Endodermal cell (in vitro differentiated cells): Measurements from ENCODE around the gene LRMDA. TPM values are rescaled to one million over a fixed set of nuclear protein-coding genes. Genes with fewer than 3 reads are reported as not detected.

Experiments
- DNase-seq: peaks from one replicate; pipeline ENCODE4 v3.0.0-alpha.2; 2017
- H3K27ac ChIP-seq: 2 replicates; pipeline ENCODE4 v1.5.1; 2013; ENCODE audit warnings: mild to moderate bottlenecking, low read depth, low read length, moderate library complexity
- H3K27me3 ChIP-seq: 2 replicates; pipeline ENCODE4 v1.6.1; 2013; ENCODE audit warnings: mild to moderate bottlenecking, low read length, moderate library complexity; ENCODE audit not compliant: insufficient read depth, control insufficient read depth, poor library complexity, severe bottlenecking
- H3K36me3 ChIP-seq: 2 replicates; pipeline ENCODE4 v1.7.0; 2013; ENCODE audit warnings: mild to moderate bottlenecking, low read length, moderate library complexity; ENCODE audit not compliant: control insufficient read depth, insufficient read depth
- H3K4me1 ChIP-seq: one replicate; pipeline ENCODE4 v1.7.0; 2013; ENCODE audit warnings: low read length; ENCODE audit not compliant: control insufficient read depth, insufficient read depth
- H3K4me3 ChIP-seq: 2 replicates; pipeline ENCODE4 v1.5.1; 2013; ENCODE audit warnings: mild to moderate bottlenecking, low read length, moderate library complexity
- H3K9ac ChIP-seq: 2 replicates; pipeline ENCODE4 v1.6.1; 2013; ENCODE audit warnings: mild to moderate bottlenecking, low read length, moderate library complexity; ENCODE audit not compliant: poor library complexity, severe bottlenecking; ENCODE audit errors: extremely low read depth
- H3K9me3 ChIP-seq: 2 replicates; pipeline ENCODE4 v1.6.1; 2013; ENCODE audit warnings: mild to moderate bottlenecking, low read length, moderate library complexity; ENCODE audit not compliant: control insufficient read depth
- H3K27ac Mint-ChIP-seq: 2 replicates; pipeline ENCODE4 v1.8.0; 2020; ENCODE audit warnings: mixed read lengths
- H3K27me3 Mint-ChIP-seq: 2 replicates; pipeline ENCODE4 v1.8.0; 2021; ENCODE audit warnings: mild to moderate bottlenecking, mixed read lengths; ENCODE audit not compliant: insufficient read depth
- H3K36me3 Mint-ChIP-seq: 2 replicates; pipeline ENCODE4 v1.8.0; 2020; ENCODE audit warnings: low read depth, mixed read lengths
- H3K4me1 Mint-ChIP-seq: 2 replicates; pipeline ENCODE4 v1.8.0; 2020; ENCODE audit warnings: mixed read lengths
- H3K4me3 Mint-ChIP-seq: 2 replicates; pipeline ENCODE4 v1.8.0; 2020; ENCODE audit warnings: mild to moderate bottlenecking, moderate library complexity, mixed read lengths
- H3K9me3 Mint-ChIP-seq: 2 replicates; pipeline ENCODE4 v1.8.0; 2020; ENCODE audit warnings: mild to moderate bottlenecking, mixed read lengths
- CTCF ChIP-seq: fragments of 200-600 bp; sonication (generic); conservative IDR thresholded peaks from 2 replicates; pipeline ENCODE4 v1.5.0; 2021; ENCODE audit warnings: antibody characterized with exemption, mild to moderate bottlenecking
- WGBS, 2 experiments: methylation state at CpG; one replicate each; pipeline versions ENCODE4 v1.1.5 to v1.1.7; 2013; ENCODE audit warnings: missing lambda C conversion rate in 2 of 2, mixed read lengths in 1 of 2; ENCODE audit not compliant: insufficient coverage in 1 of 2, insufficient read length in 1 of 2; 5-methylcytosine and 5-hydroxymethylcytosine counted together
- total RNA-seq, 2 donors: library from RNA; stranded (reverse); fragmentation: NEBNext Ultra II Directional in 1 of 2; extraction: Animal tissue kit (Norgen Biotek cat#: 25700) in 1 of 2; gene quantifications; 2 replicates in 1 of 2; 3 replicates in 1 of 2; pipeline ENCODE4 v1.2.1, GENCODE V29; 2021

The LRMDA gene
- total RNA-seq, 2 donors from 2014 or later, result 1.7 to 5.1 TPM

GRCh38 chr10:76558996-76559891 is 1127.8 kb downstream of the LRMDA start:
- Mint-ChIP-seq H3K36me3 (no peaks in the 10 kb centered on the region), H3K27me3 (no peaks in the 10 kb centered on the region), H3K27ac (no peak overlapping the region), H3K4me3 (no peak overlapping the region), H3K9me3 (no peaks in the 10 kb centered on the region), H3K4me1 (peaks cover 11% of the 10 kb centered on the region)
- H3K4me1 ChIP-seq, result no peaks in the 10 kb centered on the region
- no peaks in the 10 kb centered on the region for H3K36me3 ChIP-seq
- H3K27me3 ChIP-seq, result no peaks in the 10 kb centered on the region
- no peak for TF ChIP-seq CTCF
- DNase-seq, result no peak
- H3K27ac ChIP-seq, result no peak overlapping the region
- no peak overlapping the region for H3K4me3 ChIP-seq
- no peak overlapping the region for H3K9ac ChIP-seq
- 96 to 100% methylated on average over 2 to 3 of the region's 3 CpGs for WGBS, 2 experiments
- H3K9me3 ChIP-seq, result no peaks in the 10 kb centered on the region

- no peak overlapping the region for H3K4me3 Mint-ChIP-seq
- TF ChIP-seq CTCF, result no peak
- WGBS, 2 experiments, result 100% methylated on average over 1 of the region's 1 CpG; no CpG with 5 or more reads in 1 of the 2 experiments
Observed at GRCh38 chr10:76559892-76560220, 1128.4 kb downstream of the LRMDA start.

GRCh38 chr10:76560338-76560737 is 1128.9 kb downstream of the LRMDA start:
- H3K4me1 ChIP-seq, result no peaks in the 10 kb centered on the region
- no peak overlapping the region for H3K27ac ChIP-seq
- Mint-ChIP-seq H3K4me1 (peaks cover 11% of the 10 kb centered on the region), H3K4me3 (no peak overlapping the region), H3K27me3 (no peaks in the 10 kb centered on the region), H3K36me3 (no peaks in the 10 kb centered on the region), H3K27ac (no peak overlapping the region), H3K9me3 (no peaks in the 10 kb centered on the region)
- H3K9ac ChIP-seq, result no peak overlapping the region
- no peak for TF ChIP-seq CTCF
- H3K4me3 ChIP-seq, result no peak overlapping the region
- WGBS, 2 experiments, result 92 to 96% methylated on average over 4 to 5 of the region's 5 CpGs
- no peak for DNase-seq
- H3K27me3 ChIP-seq, result no peaks in the 10 kb centered on the region
- no peaks in the 10 kb centered on the region for H3K9me3 ChIP-seq
- no peaks in the 10 kb centered on the region for H3K36me3 ChIP-seq

More at GRCh38 chr10:76559892-76560220, 1128.4 kb downstream of the LRMDA start:
- Histone ChIP-seq H3K36me3 (no peaks in the 10 kb centered on the region), H3K4me3 (no peak overlapping the region), H3K9ac (no peak overlapping the region), H3K27ac (no peak overlapping the region), H3K27me3 (no peaks in the 10 kb centered on the region), H3K9me3 (no peaks in the 10 kb centered on the region), H3K4me1 (no peaks in the 10 kb centered on the region)
- Mint-ChIP-seq H3K36me3 (no peaks in the 10 kb centered on the region), H3K27ac (no peak overlapping the region), H3K4me1 (peaks cover 11% of the 10 kb centered on the region), H3K9me3 (no peaks in the 10 kb centered on the region), H3K27me3 (no peaks in the 10 kb centered on the region)
- DNase-seq, result no peak
